GM19438 (cell line): Measurements from ENCODE around the gene VAMP5.
A peak's percentile ranks its signal among the peaks of the same experiment; 100 is the strongest.
"Not testable (repeated sequence)": the region's sequence is repeated elsewhere in the genome, so short reads cannot be mapped to it uniquely, and the experiment has no call there.

Experiments
- ATAC-seq: cut with Tn5 transposase; IDR thresholded peaks from one replicate; pipeline ENCODE4 v1.9.1; 2021; ENCODE audit warnings: low read depth; ENCODE audit not compliant: unreplicated experiment

The VAMP5 gene

GRCh38 chr2:85584354-85584856 lies at the start of gene VAMP5:
VAMP5 (plus strand) TSS chr2:85584431; CDS start chr2:85584491, 60 bp downstream.
- ATAC-seq: no peak

GRCh38 chr2:85534881-85535280 lies 49.4 kb upstream of the VAMP5 start:
- ATAC-seq: no peak

- no peak for ATAC-seq
Measured at GRCh38 chr2:85536479-85536878, 47.8 kb upstream of the VAMP5 start.

- no peak for ATAC-seq
Measured at GRCh38 chr2:85537600-85538506, 46.4 kb upstream of the VAMP5 start.

- peak; percentile 62 for ATAC-seq
Measured at GRCh38 chr2:85538507-85539360, 45.5 kb upstream of the VAMP5 start, which contains the start of gene MAT2A. MAT2A (plus strand) TSS chr2:85539168; CDS start chr2:85539288, 120 bp downstream.

GRCh38 chr2:85539361-85540132 lies 44.7 kb upstream of the VAMP5 start:
- peak; percentile 21 for ATAC-seq

- no peak for ATAC-seq
Measured at GRCh38 chr2:85540133-85540648, 44.0 kb upstream of the VAMP5 start.

GRCh38 chr2:85541262-85541661 lies 43.0 kb upstream of the VAMP5 start:
- ATAC-seq: no peak

GRCh38 chr2:85541753-85542457 lies 42.3 kb upstream of the VAMP5 start:
- ATAC-seq: no peak

GRCh38 chr2:85542777-85543176 lies 41.5 kb upstream of the VAMP5 start:
- ATAC-seq: no peak

- ATAC-seq: not testable (repeated sequence)
Measured at GRCh38 chr2:85544254-85544691, 40.0 kb upstream of the VAMP5 start.

- not testable (repeated sequence) for ATAC-seq
Measured at GRCh38 chr2:85544915-85545779, 39.1 kb upstream of the VAMP5 start.

GRCh38 chr2:85545780-85546240 lies 38.4 kb upstream of the VAMP5 start:
- no peak for ATAC-seq

- no peak for ATAC-seq
Measured at GRCh38 chr2:85547089-85547858, 37.0 kb upstream of the VAMP5 start.

GRCh38 chr2:85547859-85548607 lies 36.2 kb upstream of the VAMP5 start:
- no peak for ATAC-seq

GRCh38 chr2:85548608-85548900 lies 35.7 kb upstream of the VAMP5 start:
- ATAC-seq: no peak

- no peak for ATAC-seq
Measured at GRCh38 chr2:85549095-85549494, 35.1 kb upstream of the VAMP5 start.
